ENCODE measurements around the gene CPAMD8. TPM values are rescaled to one million over a fixed set of nuclear protein-coding genes. Genes with fewer than 3 reads are reported as not detected.
A peak's percentile ranks its signal among the peaks of the same experiment; 100 is the strongest.

Gene CPAMD8
- total RNA-seq, 1 donor from 2014 or later = 54.3 TPM

DNA sequence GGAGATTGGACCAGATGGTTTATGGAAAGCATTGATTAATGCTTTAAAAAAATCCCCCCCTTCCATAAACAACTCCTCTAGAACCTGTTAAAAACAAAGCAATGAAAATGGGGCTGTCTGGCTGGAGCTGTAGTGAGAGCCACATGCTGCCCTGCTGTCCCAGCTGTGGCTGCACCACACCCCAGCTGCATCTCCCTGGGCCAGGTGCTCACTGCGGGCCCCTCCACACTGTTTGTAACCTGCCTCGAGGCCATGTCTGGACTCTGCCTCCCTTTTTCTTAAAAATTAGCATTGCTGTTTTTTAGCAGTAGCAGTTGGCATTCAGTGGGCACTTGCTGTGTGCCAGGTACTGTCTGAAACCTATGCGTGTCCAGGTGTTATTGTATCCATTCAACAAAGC is 153.0 kb downstream of the CPAMD8 start:
- peak overlapping the region; percentile 65 for H3K27ac ChIP-seq
- no peak for ATAC-seq
- H3K4me3 ChIP-seq = no peak overlapping the region
- peaks cover 45% of the 10 kb centered on the region for H3K4me1 ChIP-seq
- TF ChIP-seq, protein P1, sequence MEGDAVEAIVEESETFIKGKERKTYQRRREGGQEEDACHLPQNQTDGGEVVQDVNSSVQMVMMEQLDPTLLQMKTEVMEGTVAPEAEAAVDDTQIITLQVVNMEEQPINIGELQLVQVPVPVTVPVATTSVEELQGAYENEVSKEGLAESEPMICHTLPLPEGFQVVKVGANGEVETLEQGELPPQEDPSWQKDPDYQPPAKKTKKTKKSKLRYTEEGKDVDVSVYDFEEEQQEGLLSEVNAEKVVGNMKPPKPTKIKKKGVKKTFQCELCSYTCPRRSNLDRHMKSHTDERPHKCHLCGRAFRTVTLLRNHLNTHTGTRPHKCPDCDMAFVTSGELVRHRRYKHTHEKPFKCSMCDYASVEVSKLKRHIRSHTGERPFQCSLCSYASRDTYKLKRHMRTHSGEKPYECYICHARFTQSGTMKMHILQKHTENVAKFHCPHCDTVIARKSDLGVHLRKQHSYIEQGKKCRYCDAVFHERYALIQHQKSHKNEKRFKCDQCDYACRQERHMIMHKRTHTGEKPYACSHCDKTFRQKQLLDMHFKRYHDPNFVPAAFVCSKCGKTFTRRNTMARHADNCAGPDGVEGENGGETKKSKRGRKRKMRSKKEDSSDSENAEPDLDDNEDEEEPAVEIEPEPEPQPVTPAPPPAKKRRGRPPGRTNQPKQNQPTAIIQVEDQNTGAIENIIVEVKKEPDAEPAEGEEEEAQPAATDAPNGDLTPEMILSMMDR (IDR thresholded peaks at IDR 0.05) = no peak
- H3K27me3 ChIP-seq (ENCODE audit: low read depth) = no peaks in the 10 kb centered on the region
- DNase-seq = no peak
- H3K9me3 ChIP-seq = no peaks in the 10 kb centered on the region
- H3K36me3 ChIP-seq = peaks cover 81% of the 10 kb centered on the region
- intact Hi-C loops (cut with DNase I) = no loop called here

DNA sequence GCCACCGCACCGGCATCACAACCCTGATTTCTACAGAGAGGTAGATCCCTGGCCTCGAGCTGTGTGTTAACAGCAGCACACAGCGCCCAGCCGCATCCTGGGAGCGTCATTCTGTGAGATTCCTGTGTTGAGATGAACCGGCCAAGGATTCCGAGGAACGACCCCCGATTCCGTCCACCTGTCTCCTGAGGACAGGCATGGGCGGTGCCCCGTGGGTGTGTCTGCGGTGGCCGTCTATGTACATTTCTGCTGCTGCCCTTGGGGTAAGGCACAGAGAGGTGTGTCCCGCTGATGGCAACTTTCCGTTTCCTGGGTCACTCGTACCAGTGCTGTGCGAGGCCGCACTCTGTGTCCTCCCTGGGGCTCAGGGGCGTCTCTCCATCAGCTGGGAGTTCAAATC is 153.9 kb downstream of the CPAMD8 start:
- DNase-seq = no peak
- Histone ChIP-seq H3K27ac (peak overlapping the region; percentile 65), H3K9me3 (no peaks in the 10 kb centered on the region), H3K27me3 (ENCODE audit: low read depth) (no peaks in the 10 kb centered on the region), H3K36me3 (peaks cover 81% of the 10 kb centered on the region), H3K4me3 (no peak overlapping the region), H3K4me1 (peaks cover 43% of the 10 kb centered on the region)
- intact Hi-C loops (cut with DNase I) = no loop called here
- TF ChIP-seq, protein P1 (IDR thresholded peaks at IDR 0.05) = no peak
- ATAC-seq = no peak

DNA sequence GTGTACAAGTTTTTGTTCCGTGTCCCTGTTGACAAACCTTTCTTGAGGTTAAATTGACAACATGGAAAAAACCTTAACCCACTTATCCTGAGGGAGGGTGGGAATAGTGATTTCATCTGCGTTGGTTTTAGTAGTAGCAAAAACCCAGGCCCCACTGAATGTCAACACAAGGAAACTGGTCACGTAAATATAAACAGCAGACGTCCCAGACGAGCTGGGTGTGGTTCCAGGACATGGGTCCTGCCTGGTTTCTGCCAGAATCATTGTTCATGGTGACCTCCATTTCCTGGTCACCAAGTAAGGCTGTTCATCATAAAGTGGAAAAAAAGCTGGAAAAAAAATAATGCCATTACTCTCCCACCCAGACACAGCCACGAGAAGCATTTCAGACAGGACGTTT is 154.7 kb downstream of the CPAMD8 start:
- no peaks in the 10 kb centered on the region for H3K27me3 ChIP-seq (ENCODE audit: low read depth)
- no peak overlapping the region for H3K4me3 ChIP-seq
- no peak for DNase-seq
- peaks cover 35% of the 10 kb centered on the region for H3K4me1 ChIP-seq
- H3K36me3 ChIP-seq = peaks cover 81% of the 10 kb centered on the region
- no peaks in the 10 kb centered on the region for H3K9me3 ChIP-seq
- TF ChIP-seq, protein P1 (IDR thresholded peaks at IDR 0.05) = no peak
- ATAC-seq = peak; percentile 15 to 31
- intact Hi-C loops (cut with DNase I) = no loop called here
- peak overlapping the region; percentile 70 for H3K27ac ChIP-seq

DNA sequence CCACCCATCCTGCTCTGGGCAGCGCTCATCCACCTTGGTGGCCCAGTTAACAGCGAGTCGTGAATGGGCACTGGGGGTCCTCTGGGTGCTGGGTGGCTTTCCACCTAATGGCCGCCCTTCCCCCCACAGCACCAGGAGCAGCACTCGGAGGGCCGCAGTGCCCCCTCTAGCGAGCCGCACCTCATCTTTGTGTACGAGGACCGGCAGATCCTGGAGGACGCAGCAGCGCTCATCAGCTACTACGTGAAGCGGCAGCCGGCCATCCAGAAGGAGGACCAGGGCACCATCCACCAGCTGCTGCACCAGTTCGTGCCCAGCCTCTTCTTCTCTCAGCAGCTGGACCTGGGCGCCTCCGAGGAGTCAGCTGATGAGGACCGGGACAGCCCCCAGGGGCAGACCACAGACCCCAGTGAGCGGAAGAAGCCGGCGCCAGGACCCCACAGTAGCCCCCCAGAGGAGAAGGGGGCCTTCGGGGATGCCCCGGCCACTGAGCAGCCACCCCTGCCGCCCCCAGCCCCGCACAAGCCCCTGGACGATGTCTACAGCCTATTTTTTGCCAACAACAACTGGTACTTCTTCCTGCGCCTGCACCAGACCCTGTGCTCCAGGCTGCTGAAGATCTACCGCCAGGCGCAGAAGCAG is 157.2 kb downstream of the CPAMD8 start:
- Histone ChIP-seq H3K27me3 (ENCODE audit: low read depth) (no peaks in the 10 kb centered on the region), H3K9me3 (no peaks in the 10 kb centered on the region), H3K4me3 (no peak overlapping the region), H3K27ac (no peak overlapping the region), H3K36me3 (peaks cover 94% of the 10 kb centered on the region), H3K4me1 (peaks cover 25% of the 10 kb centered on the region)
- no peak for DNase-seq
- no peak for ATAC-seq
- TF ChIP-seq, protein P1 (IDR thresholded peaks at IDR 0.05) = no peak
- intact Hi-C loops (cut with DNase I) = no loop called here

DNA sequence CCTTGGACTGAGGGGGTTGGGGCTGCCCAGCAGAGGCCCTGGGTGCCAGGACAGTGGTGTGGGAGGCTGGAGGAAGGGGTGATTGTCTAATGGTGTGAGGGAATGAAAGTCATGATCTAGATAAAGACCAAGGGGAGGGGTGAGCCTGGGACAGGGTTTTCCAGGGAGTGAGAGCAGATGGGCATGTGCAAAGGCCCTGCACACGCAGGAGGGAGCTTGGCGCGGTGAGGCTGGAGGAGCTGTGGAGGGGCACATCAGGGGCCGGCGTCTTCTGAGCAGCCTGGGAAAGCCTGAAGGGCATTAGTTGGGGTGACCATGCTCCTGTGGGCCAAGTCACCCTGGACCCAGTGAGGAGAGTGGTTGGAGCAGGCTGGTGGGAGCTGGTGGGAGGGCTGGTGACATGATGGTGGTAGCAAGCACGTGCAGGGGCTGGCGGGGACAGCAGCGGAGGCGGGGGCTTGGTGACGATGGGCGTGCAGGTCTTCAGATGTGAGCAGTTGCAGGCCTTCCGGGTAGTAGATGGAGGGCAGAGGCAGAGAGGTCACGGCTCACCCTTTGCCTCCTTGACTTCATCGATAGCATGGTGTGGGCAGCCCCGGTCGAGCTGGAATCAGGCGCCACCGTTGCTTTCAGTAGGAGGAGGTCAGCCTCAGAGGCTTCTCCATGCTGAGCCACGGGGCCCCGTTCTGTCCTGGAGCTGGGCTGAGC is 158.0 kb downstream of the CPAMD8 start:
- Histone ChIP-seq H3K4me3 (no peak overlapping the region), H3K36me3 (peaks cover 98% of the 10 kb centered on the region), H3K27me3 (ENCODE audit: low read depth) (no peaks in the 10 kb centered on the region), H3K4me1 (peaks cover 21% of the 10 kb centered on the region), H3K27ac (no peak overlapping the region), H3K9me3 (no peaks in the 10 kb centered on the region)
- ATAC-seq (no peak), DNase-seq (no peak)
- TF ChIP-seq, protein P1 (IDR thresholded peaks at IDR 0.05) = no peak
- intact Hi-C loops (cut with DNase I) = no loop called here

Data from lower lobe of right lung (tissue), 2 donors.